GM21529 (cell line): ENCODE data around the gene HADH.
"Not testable (repeated sequence)": the region's sequence is repeated elsewhere in the genome, so short reads cannot be mapped to it uniquely, and the experiment has no call there.

Experiments
- ATAC-seq: cut with Tn5 transposase; IDR thresholded peaks from one replicate; pipeline ENCODE4 v1.9.1; 2021; ENCODE audit not compliant: unreplicated experiment

HADH gene

GRCh38 chr4:107989537-107990386 lies at the start of gene HADH:
TSS of gene HADH (plus strand) at chr4:107989889. CDS start at chr4:107989933, 44 bp downstream.
- ATAC-seq = peak; percentile 91

- ATAC-seq = no peak
Measured at GRCh38 chr4:107945809-107946208, 43.9 kb upstream of the HADH start.

GRCh38 chr4:107950746-107951540 lies 38.7 kb upstream of the HADH start:
- no peak for ATAC-seq

GRCh38 chr4:107951551-107951950 lies 38.1 kb upstream of the HADH start:
- ATAC-seq = no peak

- ATAC-seq = no peak
Measured at GRCh38 chr4:107956011-107956410, 33.7 kb upstream of the HADH start.

- ATAC-seq = no peak
Measured at GRCh38 chr4:107966903-107967302, 22.8 kb upstream of the HADH start.

- ATAC-seq = not testable (repeated sequence)
Measured at GRCh38 chr4:107967519-107967918, 22.2 kb upstream of the HADH start.

GRCh38 chr4:107967921-107968320 lies 21.8 kb upstream of the HADH start:
- ATAC-seq = not testable (repeated sequence)

- ATAC-seq = no peak
Measured at GRCh38 chr4:107970063-107970798, 19.5 kb upstream of the HADH start.

- ATAC-seq = no peak
Measured at GRCh38 chr4:107972605-107973004, 17.1 kb upstream of the HADH start.

- ATAC-seq = no peak
Measured at GRCh38 chr4:107974523-107974922, 15.2 kb upstream of the HADH start.

GRCh38 chr4:107977482-107977881 lies 12.2 kb upstream of the HADH start:
- ATAC-seq = no peak

- no peak for ATAC-seq
Measured at GRCh38 chr4:107977966-107978705, 11.6 kb upstream of the HADH start.

- ATAC-seq = no peak
Measured at GRCh38 chr4:107978716-107979451, 10.8 kb upstream of the HADH start.

- no peak for ATAC-seq
Measured at GRCh38 chr4:107987916-107988762, 1.6 kb upstream of the HADH start.

- no peak for ATAC-seq
Measured at GRCh38 chr4:107988763-107989035, 990 bp upstream of the HADH start.

- ATAC-seq = no peak
Measured at GRCh38 chr4:107989162-107989536, 540 bp upstream of the HADH start.

- ATAC-seq = peak; percentile 16
Measured at GRCh38 chr4:107991945-107992630, 2.4 kb downstream of the HADH start.

GRCh38 chr4:107993969-107994368 lies 4.3 kb downstream of the HADH start:
- peak; percentile 42 for ATAC-seq
